Thyroid gland (tissue), 4 donors: ENCODE results near the gene SEC14L1. TPM values are rescaled to one million over a fixed set of nuclear protein-coding genes. Genes with fewer than 3 reads are reported as not detected.

ENCODE experiments used
- DNase-seq, 2 donors: peaks; one replicate each; pipeline ENCODE4 v3.0.0-alpha.2; 2019
- H3K27ac ChIP-seq, 3 donors: fragments of 200-600 bp; sonication (generic); 1 replicate in 2 of 3; 2 replicates in 1 of 3; pipeline ENCODE4 v1.5.1; 2016 to 2019; ENCODE audit warnings: mild to moderate bottlenecking in 1 of 3, moderate library complexity in 1 of 3
- H3K27me3 ChIP-seq: fragments of 200-600 bp; sonication (generic); one replicate; pipeline ENCODE4 v1.5.1; 2019
- H3K36me3 ChIP-seq, 2 donors: fragments of 200-600 bp; sonication (generic); one replicate each; pipeline ENCODE4 v1.5.1; 2016 to 2019
- H3K4me1 ChIP-seq, 2 donors: fragments of 200-600 bp; sonication (generic); one replicate each; pipeline ENCODE4 v1.5.1; 2017 to 2019
- H3K4me3 ChIP-seq, 3 donors: fragments of 200-600 bp; sonication (generic); replicated peaks in 1 of 3; 1 replicate in 2 of 3; 2 replicates in 1 of 3; pipeline ENCODE4 v1.5.1; 2016; ENCODE audit warnings: mild to moderate bottlenecking in 1 of 3
- H3K9me3 ChIP-seq: fragments of 200-600 bp; sonication (generic); one replicate; pipeline ENCODE4 v1.5.1; 2017
- POLR2A ChIP-seq, 2 donors: fragments of 450-650 bp; IDR thresholded peaks; one replicate each; pipeline ENCODE4 v1.6.1; 2017; ENCODE audit warnings: antibody characterized with exemption in 2 of 2, mild to moderate bottlenecking in 2 of 2, moderate library complexity in 1 of 2
- WGBS, 2 donors: methylation state at CpG; one replicate each; pipeline ENCODE4 v1.1.5; 2017; 5-methylcytosine and 5-hydroxymethylcytosine counted together
- intact Hi-C: fragments of 100-400 bp; cut with DNase I; formaldehyde crosslinking; loops from one replicate; pipeline ENCODE4 v1.15.1; 2023
- total RNA-seq, 4 donors: library from RNA; depleted of rRNA; stranded (reverse); fragments of >200 nt; gene quantifications; one replicate each; pipeline ENCODE4 v1.2.3, GENCODE V29; 2016
- TF ChIP-seq, protein P1 (sequence below), 6 experiments: fragments of 200-600 bp in 3 of 6; fragments of 450-650 bp in 3 of 6; sonication (generic) in 3 of 6; IDR thresholded peaks; one replicate each; pipeline ENCODE4 v1.5.1; 2016 to 2019; ENCODE audit warnings: antibody characterized with exemption in 6 of 6, mild to moderate bottlenecking in 2 of 6, inconsistent platforms in 1 of 6, moderate library complexity in 1 of 6

SEC14L1 gene
- total RNA-seq, 4 donors from 2014 or later = 57.6 to 287 (median 102) TPM

DNA sequence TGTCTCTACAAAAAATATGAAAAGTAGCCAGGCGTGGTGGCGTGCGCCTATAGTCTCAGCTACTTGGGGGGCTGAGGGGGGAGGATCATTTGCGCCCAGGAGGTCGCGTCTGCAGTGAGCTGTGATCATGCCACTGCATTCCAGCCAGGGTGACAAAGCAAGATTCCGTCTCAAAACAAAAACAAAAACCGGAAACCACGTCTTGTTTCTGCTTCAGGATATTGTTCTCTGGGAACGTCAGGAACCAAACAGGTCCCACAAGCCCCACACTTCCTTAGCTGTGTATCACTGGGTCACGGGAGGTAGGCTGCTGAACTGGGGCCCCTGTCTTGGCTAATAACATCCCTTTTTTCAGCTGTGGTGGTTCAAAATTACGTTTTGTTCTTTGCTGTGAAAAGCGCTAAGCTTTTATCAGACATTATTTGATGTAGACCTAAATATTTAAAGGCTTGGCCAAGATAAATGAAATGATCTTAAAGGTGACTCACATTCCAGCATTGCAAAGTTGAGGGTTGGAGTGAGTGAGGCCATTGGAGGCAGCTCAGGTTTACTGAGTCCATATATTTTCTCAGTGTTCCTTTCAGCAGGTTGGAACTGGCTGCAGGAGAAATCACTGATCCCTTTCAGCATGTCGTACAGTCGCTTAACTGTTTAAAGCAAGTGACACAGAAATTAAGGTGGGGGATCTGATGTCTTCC is 16.4 kb upstream of the SEC14L1 start:
- no peak overlapping the region for H3K4me3 ChIP-seq
- DNase-seq = no peak
- H3K4me1 ChIP-seq = peaks cover 0 to 34% of the 10 kb centered on the region in 2 donors
- H3K27ac ChIP-seq = peak overlapping the region; percentile 53 to 82 (median 63)
- no peaks in the 10 kb centered on the region for H3K27me3 ChIP-seq
- H3K36me3 ChIP-seq = no peaks in the 10 kb centered on the region
- no peaks in the 10 kb centered on the region for H3K9me3 ChIP-seq
- intact Hi-C loops = no loop called here
- no peak for TF ChIP-seq POLR2A (IDR thresholded peaks at IDR 0.05)
- TF ChIP-seq, protein P1, sequence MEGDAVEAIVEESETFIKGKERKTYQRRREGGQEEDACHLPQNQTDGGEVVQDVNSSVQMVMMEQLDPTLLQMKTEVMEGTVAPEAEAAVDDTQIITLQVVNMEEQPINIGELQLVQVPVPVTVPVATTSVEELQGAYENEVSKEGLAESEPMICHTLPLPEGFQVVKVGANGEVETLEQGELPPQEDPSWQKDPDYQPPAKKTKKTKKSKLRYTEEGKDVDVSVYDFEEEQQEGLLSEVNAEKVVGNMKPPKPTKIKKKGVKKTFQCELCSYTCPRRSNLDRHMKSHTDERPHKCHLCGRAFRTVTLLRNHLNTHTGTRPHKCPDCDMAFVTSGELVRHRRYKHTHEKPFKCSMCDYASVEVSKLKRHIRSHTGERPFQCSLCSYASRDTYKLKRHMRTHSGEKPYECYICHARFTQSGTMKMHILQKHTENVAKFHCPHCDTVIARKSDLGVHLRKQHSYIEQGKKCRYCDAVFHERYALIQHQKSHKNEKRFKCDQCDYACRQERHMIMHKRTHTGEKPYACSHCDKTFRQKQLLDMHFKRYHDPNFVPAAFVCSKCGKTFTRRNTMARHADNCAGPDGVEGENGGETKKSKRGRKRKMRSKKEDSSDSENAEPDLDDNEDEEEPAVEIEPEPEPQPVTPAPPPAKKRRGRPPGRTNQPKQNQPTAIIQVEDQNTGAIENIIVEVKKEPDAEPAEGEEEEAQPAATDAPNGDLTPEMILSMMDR (IDR thresholded peaks at IDR 0.05) = no peak
- 67 to 74% methylated on average over 15 of the region's 15 CpGs for WGBS, 2 donors

DNA sequence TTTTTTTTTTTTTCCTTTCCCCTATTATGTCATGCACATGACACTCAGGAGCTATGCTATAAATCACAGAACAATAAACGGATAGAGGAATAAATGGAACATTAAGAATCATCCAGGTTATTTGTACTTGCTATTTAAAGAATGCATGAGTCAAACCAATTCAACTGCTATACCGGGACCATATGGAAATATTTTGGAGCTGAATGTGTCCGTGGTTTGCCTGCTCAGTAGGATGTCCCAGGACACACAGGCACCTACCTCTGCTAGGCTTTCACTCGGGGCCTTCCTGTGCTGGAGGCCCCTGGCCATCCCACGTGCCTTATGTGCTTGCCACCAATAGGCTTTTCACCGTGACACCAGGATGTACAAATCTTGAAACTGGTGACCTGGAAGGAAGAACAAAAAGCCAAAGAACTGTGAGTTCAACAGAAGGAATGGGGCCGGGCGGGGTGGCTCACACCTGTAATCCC is 15.3 kb upstream of the SEC14L1 start:
- 76% methylated on average over 8 of the region's 8 CpGs for WGBS, 2 donors
- intact Hi-C loops = no loop called here

GRCh38 chr17:77126519-77126918 is 14.2 kb upstream of the SEC14L1 start:
- Histone ChIP-seq H3K4me1 (peaks cover 0 to 27% of the 10 kb centered on the region in 2 donors), H3K27me3 (no peaks in the 10 kb centered on the region), H3K27ac (peak overlapping the region in 2 of 3 donors; percentile 53 to 74), H3K36me3 (no peaks in the 10 kb centered on the region), H3K4me3 (no peak overlapping the region), H3K9me3 (no peaks in the 10 kb centered on the region)
- intact Hi-C loops = no loop called here
- TF ChIP-seq, protein P1 (IDR thresholded peaks at IDR 0.05) = no peak
- TF ChIP-seq POLR2A (IDR thresholded peaks at IDR 0.05) = no peak
- peak; percentile 69 to 79 for DNase-seq
- WGBS, 2 donors = 38 to 40% methylated on average over 5 to 7 of the region's 7 CpGs

More for the DNA sequence above, 15.3 kb upstream of the SEC14L1 start:
- Histone ChIP-seq H3K36me3 (no peaks in the 10 kb centered on the region), H3K27ac (peak overlapping the region; percentile 21 to 74 (median 53)), H3K4me1 (peaks cover 0 to 35% of the 10 kb centered on the region in 2 donors), H3K27me3 (no peaks in the 10 kb centered on the region), H3K9me3 (no peaks in the 10 kb centered on the region), H3K4me3 (no peak overlapping the region)
- no peak for TF ChIP-seq POLR2A (IDR thresholded peaks at IDR 0.05)
- TF ChIP-seq, protein P1 (IDR thresholded peaks at IDR 0.05) = no peak
- no peak for DNase-seq

DNA sequence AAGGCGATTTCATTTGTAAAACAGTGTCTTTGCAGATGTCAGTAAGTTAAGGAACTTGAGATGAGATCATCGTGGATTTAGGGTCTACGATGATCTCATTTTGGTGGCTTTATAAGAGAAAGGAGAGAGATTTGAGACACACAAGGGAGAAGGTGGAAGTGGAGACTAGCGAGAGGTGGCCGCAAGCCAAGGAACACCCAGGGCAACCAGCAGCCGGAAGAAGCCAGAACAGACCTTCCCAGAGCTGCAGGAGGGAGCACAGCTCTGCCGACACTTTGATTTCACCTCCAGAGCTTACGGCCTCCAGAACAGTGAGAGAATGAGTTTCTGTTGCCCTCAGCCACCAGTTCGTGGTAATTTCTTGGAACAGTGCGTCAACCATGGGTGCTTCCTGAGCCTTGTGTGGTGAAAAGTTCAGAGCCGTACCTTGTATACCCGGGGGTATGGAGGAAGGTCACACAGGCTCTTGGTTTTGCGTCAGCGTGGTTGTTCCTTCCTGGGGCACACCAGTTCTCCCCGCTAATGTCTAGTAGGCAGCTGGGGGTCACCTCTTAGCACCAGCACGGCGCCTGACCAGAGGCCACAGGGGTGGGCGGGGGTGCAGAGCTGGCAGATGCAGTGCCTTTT is 12.9 kb upstream of the SEC14L1 start:
- intact Hi-C loops = no loop called here
- no peak for TF ChIP-seq POLR2A (IDR thresholded peaks at IDR 0.05)
- TF ChIP-seq, protein P1 (IDR thresholded peaks at IDR 0.05) = no peak
- H3K27ac ChIP-seq = peak overlapping the region; percentile 44 to 74 (median 49)
- WGBS, 2 donors = 72 to 83% methylated on average over 18 of the region's 18 CpGs
- H3K9me3 ChIP-seq = no peaks in the 10 kb centered on the region
- no peak overlapping the region for H3K4me3 ChIP-seq
- H3K27me3 ChIP-seq = no peaks in the 10 kb centered on the region
- no peaks in the 10 kb centered on the region for H3K36me3 ChIP-seq
- H3K4me1 ChIP-seq = peaks cover 0 to 22% of the 10 kb centered on the region in 2 donors
- DNase-seq = peak in 1 of 2 donors; percentile 31
